Transverse colon (tissue), 4 donors: ENCODE data around the gene TBC1D16.

Source experiments
- CTCF ChIP-seq, 5 experiments: fragments of 200-600 bp in 3 of 5; fragments of 450-650 bp in 2 of 5; sonication (generic) in 3 of 5; IDR thresholded peaks; 1 replicate in 2 of 5; 2 replicates in 3 of 5; pipeline ENCODE4 v1.5.1; 2016 to 2017; ENCODE audit warnings: antibody characterized with exemption in 5 of 5, inconsistent platforms in 3 of 5, mild to moderate bottlenecking in 2 of 5, moderate library complexity in 1 of 5
- POLR2A ChIP-seq: fragments of 450-650 bp; IDR thresholded peaks from one replicate; pipeline ENCODE4 v1.6.1; 2016; ENCODE audit warnings: antibody characterized with exemption, mild to moderate bottlenecking, moderate library complexity
- POLR2AphosphoS5 ChIP-seq, 3 donors: sonication (generic); formaldehyde crosslinking; IDR thresholded peaks; one replicate each; pipeline ENCODE4 v1.6.1; 2016; ENCODE audit warnings: antibody characterized with exemption in 3 of 3

- no peak for TF ChIP-seq CTCF (IDR thresholded peaks at IDR 0.05)
- no peak for TF ChIP-seq POLR2A
- no peak for TF ChIP-seq POLR2AphosphoS5 (IDR thresholded peaks at IDR 0.05)
Observed at GRCh38 chr17:79911430-79912399, 124.0 kb downstream of the TBC1D16 start.
